GM18868 (cell line): ENCODE results near the gene ZSWIM4.
"Not testable (repeated sequence)": the region's sequence is repeated elsewhere in the genome, so short reads cannot be mapped to it uniquely, and the experiment has no call there.

Source experiments
- ATAC-seq: cut with Tn5 transposase; IDR thresholded peaks from one replicate; pipeline ENCODE4 v1.9.1; 2021; ENCODE audit warnings: mild to moderate bottlenecking, moderate library complexity; ENCODE audit not compliant: unreplicated experiment

ZSWIM4 gene

DNA sequence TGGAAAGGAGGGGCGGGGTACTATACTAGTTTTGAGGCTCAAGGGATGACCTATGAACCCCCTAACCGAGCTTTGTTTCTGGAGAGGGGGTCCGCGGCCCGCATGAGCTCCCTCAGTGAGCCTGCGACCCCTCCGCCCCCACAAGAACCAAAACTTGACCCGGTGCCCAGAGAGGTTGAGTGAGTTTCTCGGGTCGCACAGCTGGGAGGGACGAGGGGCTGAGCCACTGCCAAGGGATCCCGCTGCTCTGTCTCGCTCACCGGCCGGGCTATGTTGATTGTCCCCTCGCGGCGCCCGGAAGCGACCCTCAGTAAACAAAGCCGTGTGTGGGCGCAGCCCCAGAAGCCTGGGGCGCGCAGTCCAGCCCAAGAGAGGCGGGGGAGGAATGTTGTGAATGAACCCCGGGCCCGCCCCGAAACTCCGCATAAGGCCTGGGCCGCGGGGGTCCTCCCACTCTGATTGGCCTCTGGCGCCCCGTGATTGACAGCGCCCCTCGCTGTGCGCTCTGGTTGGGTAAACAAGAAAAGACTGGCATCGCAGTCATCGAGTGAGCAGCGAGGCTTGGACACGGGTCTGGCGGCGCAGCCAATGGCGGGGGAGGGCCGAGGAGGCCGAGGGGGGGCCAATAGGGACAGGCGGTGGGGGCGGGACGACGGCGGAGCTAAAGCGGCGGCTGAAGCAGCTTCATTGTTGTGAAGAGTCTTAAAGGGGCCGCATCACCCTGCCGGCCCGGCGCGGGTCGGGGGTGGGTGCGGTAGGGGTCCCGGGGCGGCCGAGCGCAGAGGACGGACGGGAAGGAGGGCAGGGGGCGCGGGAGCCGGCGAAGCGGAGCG is at the start of gene ZSWIM4:
Gene ZSWIM4 (plus strand): TSS at position 687 of the 833 bp plus-strand sequence. CDS start 206 bp downstream, outside the sequence.
- ATAC-seq, result peak; percentile 85

- no peak for ATAC-seq
Measured at GRCh38 chr19:13747098-13747453, 48.2 kb upstream of the ZSWIM4 start.

- ATAC-seq, result no peak
Measured at GRCh38 chr19:13748169-13748828, 46.9 kb upstream of the ZSWIM4 start.

- no peak for ATAC-seq
Measured at GRCh38 chr19:13751436-13751835, 43.8 kb upstream of the ZSWIM4 start.

DNA sequence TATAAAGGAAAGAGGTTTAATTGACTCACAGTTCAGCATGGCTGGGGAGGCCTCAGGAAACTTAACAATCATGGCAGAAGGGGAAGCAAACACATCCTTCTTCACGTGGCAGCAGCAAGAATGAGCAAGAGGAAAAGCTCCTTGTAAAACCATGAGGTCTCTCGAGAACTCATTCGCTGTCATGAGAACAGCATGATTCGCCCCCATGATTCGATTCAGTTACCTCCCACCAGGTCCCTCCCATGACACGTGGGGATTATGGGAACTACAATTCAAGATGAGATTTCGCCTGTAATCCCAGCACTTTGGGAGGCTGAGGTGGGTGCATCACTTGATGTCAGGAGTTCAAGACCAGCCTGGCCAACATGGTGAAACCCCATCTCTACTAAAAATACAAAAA is 41.6 kb upstream of the ZSWIM4 start:
- ATAC-seq, result not testable (repeated sequence)

- no peak for ATAC-seq
Measured at GRCh38 chr19:13756210-13756609, 39.0 kb upstream of the ZSWIM4 start.

DNA sequence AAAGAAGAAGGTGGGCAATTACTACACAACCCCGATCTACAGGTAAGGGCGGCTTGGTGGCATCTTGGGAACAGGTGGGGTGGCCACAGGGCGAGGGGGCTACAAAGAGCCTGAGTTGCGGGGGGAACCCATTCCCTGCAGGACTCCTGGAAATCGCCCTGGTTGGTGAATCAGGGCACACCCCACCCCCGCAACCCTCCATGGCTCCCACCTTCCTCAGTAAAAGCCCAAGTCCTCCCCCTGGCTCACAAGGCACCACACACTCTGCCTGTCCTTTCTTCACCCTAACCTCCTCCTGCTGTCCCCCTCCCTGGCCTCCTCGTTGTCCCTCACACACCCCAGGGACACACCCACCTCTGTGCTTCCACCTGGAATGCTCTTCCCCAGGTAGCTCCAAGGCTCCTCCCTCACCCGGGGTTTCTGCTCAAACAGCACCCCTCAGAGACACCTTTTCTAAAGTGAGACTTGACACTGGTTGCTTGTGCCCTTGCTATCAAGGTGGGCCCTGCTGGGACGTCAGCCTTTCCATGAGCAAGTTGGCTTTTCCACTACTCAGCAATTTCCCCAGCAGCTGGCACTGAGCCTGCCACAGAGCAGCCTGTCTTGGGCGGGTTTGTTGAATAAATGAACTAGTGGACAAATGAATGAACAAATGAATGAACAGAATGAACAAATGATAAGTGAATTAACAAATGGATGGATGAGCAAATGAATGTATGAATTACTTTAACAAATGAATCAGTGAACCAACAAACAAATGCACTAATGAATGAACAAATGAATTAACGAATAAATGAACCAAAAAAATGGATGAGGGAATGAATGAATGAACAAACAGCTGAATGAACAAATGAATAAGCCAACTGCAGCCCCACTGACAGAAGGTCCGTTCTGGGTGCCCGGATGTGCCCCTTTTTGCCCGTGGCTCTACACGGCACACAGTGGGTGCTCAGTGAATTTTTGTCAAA is 37.2 kb upstream of the ZSWIM4 start:
- ATAC-seq, result no peak

DNA sequence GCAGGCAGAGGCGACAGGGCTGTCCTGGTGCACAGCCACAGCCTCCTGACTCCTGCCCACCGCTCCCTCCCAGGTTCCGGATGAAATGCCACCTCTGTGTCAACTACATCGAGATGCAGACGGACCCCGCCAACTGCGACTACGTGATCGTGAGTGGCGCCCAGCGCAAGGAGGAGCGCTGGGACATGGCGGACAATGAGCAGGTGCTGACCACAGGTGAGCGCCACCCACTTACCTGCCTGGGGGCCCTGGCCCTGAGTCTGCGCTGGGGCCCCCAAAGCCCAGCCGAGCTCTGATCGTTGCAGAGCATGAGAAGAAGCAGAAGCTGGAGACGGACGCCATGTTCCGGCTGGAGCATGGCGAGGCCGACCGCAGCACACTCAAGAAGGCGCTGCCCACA is 36.4 kb upstream of the ZSWIM4 start:
- no peak for ATAC-seq

DNA sequence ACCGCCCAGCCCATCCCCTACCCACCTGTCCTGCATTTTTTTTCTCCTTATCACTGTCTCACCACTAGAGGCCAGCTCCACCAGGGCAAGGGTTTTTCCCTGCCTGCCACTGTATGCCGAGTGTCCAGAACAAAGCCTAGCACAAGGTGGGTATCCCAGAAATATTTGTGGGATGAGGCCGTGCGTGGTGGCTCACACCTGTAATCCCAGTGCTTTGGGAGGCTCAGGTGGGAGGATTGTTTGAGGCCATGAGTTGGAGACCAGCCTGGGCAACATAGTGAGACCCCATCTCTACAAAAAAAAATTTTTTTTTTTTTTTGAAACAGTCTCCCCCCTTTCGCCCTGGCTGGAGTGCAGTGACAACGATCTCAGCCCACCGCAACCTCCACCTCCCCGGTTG is 33.8 kb upstream of the ZSWIM4 start:
- ATAC-seq, result no peak

DNA sequence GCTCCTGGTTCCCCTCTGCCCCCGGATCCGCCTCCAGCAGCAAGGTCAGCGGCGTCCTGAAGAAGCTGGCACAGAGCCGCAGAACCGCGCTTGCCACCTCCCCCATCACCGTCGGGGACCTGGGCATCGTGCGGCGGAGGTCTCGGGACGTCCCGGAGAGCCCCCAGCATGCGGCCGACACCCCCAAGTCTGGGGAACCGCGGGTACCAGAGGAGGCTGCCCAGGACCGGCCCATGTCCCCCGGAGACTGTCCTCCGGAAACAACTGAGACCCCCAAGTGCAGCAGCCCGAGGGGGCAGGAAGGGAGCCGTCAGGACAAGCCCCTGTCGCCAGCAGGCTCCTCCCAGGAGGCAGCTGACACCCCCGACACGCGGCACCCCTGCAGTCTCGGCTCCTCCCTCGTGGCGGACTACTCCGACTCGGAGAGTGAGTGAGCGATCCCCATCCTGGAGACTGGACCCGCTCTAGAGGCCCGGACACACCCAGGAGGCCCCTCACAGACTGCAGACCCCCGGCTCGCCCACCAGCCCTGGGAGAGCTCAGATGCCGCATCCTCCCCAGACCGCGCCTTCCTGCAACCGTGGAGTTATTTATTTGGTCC is 32.5 kb upstream of the ZSWIM4 start:
- no peak for ATAC-seq

DNA sequence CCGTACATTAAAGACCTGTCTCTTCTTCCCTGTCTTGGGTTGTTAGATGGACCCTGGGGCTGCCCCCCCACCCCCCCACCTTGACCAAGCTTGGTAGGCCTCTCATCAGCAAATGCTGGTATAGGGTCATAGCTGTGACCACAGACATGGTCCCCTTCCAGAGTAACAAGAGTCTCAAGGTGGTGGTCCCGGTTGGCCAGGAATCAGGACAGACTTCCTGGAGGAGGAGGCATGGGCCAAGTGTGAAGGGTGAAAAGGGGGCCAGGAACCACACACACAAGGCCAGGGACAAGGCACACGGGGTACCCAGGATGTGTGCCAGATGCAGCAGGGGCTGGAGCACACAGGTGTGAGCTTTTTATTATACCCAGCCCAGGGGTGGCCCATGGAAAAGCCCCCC is 32.0 kb upstream of the ZSWIM4 start:
- no peak for ATAC-seq

- no peak for ATAC-seq
Measured at GRCh38 chr19:13764101-13764807, 31.0 kb upstream of the ZSWIM4 start, which contains the start of gene MRI1. MRI1 (plus strand) TSS chr19:13764522; CDS start chr19:13764589, 67 bp downstream.

- no peak for ATAC-seq
Measured at GRCh38 chr19:13764821-13765394, 30.3 kb upstream of the ZSWIM4 start.

- no peak for ATAC-seq
Measured at GRCh38 chr19:13765395-13766094, 29.7 kb upstream of the ZSWIM4 start.

- ATAC-seq, result no peak
Measured at GRCh38 chr19:13766095-13766481, 29.2 kb upstream of the ZSWIM4 start.

DNA sequence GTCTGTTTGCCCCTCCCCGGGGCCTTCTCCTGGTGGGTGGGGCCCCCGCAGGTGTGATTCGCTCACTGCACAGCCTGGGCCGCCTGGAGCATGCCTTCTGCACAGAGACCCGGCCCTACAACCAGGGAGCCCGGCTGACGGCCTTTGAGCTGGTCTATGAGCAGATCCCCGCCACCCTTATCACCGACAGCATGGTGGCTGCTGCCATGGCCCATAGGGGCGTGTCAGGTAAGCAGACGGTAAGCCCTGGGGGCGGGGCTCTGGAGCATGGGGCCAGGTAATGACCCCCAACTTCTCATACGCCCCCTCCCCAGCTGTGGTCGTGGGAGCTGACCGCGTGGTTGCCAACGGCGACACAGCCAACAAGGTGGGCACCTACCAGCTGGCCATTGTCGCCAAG is 26.7 kb upstream of the ZSWIM4 start:
- ATAC-seq, result no peak

- no peak for ATAC-seq
Measured at GRCh38 chr19:13770013-13770635, 25.1 kb upstream of the ZSWIM4 start.
